GM18526 (cell line): Measurements from ENCODE around the gene MYH4.

Experiments
- POLR2A ChIP-seq: IDR thresholded peaks from 3 replicates; pipeline ENCODE4 v1.6.1; 2011; ENCODE audit not compliant: insufficient read length; ENCODE audit errors: extremely low read depth

MYH4 gene

GRCh38 chr17:10469459-10469858 is at the start of gene MYH4:
MYH4 (minus strand) TSS chr17:10469559; CDS start chr17:10466745, 2,814 bp downstream.
- no peak for TF ChIP-seq POLR2A

DNA sequence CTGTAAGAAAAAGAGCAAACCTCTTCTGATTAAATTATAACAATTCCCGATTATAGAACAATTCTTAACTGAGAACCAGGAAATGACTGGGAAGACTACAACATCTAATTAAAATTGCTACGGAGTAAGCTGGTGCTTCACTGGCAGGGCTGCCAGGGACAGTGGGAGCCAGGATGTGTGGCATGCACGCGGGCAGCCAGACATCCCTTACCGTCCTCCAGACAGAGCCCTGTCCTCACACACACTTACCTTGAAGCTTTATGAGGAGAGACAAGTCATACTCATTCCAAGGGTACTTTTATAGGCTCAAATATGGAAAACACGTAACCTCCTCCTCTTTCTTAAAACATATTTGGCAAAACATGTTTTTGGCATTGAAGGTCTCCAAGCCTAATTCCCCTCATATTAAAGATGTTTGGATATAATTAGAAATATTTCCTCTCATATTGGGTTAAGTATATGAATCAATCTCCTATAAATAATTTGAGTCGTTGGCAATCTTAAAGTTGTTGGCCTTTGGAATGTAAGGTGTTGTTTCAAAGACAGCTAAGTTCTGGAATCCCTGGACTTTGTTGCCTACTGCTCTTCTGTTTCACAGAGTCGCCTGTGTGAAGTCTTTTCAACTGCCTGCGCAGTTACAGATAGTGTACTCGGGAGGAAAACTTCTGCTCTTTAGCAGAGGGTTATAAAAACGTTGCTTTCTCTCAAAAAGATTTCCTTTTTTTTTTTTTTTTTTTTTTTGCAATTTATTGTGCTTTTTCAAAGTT is 49.1 kb upstream of the MYH4 start, which contains the start of gene MYH1:
Gene MYH1 (minus strand): TSS at position 272 of the 767 bp plus-strand sequence. CDS start 1,900 bp downstream, outside the sequence.
- TF ChIP-seq POLR2A: no peak

- TF ChIP-seq POLR2A: no peak
Observed at GRCh38 chr17:10516638-10517037, 47.3 kb upstream of the MYH4 start.

DNA sequence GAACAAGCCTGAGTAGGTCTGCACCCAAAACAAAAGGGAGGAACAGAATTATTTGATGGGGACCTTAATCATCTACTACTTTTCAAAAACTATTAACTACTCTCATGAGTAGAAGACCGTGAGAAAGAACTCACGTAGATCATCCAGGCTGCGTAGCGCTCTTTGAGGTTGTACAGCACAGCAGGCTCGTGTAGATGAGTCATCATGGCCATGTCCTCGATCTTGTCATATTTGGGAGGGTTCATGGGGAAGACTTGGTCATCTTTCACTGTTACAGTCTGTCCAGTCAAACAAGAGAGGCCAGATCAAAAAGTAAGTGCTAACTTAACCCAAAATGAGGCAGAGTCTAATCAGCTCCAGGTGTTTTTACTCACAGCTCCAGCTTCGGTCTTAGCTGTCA is 46.7 kb upstream of the MYH4 start:
- TF ChIP-seq POLR2A: no peak

DNA sequence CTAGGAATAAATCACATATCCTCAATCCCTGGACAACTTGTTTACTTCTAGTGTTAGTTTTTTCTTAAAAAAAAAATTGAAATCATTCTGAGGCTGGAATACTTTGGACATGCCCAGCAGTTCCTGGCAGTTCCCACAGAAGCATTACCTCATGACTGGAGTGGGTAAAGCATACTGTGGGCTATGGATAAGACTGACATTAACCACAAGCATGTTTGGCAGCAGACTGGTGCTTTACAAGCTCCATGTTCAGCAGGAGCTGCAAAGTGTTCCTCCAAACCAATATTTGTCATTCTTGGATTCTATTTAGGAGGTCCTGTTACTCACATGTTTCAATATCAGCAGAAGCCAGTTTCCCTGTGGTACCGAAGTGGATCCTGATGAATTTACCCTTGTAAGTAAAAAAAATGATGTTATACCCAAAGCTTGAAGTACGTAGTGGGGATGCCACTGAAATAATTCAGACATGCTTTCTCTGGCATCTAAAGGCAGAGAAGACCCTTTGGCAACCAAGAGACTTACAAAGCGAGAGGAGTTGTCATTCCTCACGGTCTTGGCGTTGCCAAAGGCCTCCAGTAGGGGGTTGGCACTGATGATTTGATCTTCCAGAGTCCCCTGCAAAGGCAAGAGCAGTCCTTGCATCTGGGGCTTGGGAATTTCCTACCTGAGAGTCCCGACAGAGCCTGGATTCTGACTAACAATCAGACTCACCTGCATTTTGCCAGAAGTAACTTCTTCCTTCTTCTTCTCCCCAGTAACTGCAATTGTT is 44.1 kb upstream of the MYH4 start:
- no peak for TF ChIP-seq POLR2A

GRCh38 chr17:10512856-10513255 is 43.5 kb upstream of the MYH4 start:
- TF ChIP-seq POLR2A: no peak

DNA sequence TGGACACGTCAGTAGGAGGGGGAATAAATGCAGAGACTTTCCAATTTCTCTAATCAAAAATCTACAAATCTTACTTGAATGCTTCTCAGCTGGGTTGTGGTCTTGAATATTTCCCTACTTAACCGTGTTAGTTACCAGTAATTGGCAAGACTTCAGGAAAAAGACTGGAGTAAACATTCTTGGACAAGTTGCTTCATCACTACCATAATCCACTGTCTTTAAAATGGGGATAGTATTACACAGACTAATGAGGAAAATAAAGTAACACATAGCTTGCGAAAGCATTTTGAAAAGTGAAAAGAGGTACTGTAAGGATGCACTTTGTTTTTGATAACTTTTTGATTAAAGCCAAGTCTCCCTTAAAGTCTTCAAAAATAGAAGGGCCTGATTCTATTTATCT is 30.6 kb upstream of the MYH4 start:
- TF ChIP-seq POLR2A: no peak

DNA sequence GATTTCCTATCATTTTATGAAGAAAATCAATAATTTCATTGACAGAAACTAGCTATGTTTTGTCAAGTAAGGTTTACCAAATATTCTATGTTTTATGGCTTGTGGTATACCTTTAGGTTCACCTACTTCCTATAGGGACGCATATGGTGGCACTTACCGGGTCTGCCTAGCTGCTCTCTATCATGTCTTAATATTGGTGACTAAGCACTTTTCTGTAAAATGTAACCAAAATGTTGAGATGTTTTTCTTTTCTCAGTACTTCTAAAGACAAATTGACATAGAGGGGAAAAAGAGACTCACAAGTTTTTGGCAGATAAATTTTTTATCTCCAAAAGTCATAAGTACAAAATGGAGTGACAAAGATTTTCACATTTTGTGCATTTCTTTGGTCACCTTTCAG is 22.6 kb upstream of the MYH4 start:
- TF ChIP-seq POLR2A: no peak

DNA sequence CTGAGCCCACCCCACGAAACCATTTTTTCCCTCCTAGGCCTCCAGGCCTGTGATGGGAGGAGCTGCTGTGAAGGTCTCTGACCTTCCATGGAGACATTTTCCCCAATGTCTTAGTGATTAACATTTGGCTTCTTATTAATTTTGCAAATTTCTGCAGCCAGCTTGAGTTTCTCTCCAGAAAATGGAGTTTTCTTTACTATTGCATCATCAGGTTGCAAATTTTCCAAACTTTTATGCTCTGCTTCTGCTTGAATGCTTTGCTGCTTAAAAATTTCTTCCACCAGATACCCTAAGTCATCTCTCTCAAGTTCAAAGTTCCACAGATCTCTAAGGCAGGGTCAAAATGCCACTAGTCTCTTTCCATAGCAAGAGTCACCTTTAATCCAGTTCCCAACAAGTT is 12.9 kb upstream of the MYH4 start:
- no peak for TF ChIP-seq POLR2A

DNA sequence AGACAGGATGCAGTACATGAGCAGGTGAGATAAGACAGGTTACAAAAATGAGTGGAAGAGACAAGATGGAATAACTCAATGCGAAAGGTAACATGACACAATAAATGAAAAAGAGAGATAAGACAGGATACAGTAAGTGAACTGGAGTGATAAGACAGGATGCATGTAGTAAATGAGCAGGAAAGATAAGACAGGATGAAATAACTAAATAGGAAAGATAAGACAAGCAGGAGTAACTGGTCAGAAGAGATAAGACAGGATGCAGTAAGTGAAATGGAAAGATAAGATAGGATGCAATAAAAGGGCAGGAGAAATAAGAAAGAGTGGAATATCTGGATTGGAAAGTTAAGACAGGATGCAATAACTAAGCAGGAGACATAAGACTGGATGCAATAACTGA is 8.3 kb upstream of the MYH4 start:
- TF ChIP-seq POLR2A: no peak

DNA sequence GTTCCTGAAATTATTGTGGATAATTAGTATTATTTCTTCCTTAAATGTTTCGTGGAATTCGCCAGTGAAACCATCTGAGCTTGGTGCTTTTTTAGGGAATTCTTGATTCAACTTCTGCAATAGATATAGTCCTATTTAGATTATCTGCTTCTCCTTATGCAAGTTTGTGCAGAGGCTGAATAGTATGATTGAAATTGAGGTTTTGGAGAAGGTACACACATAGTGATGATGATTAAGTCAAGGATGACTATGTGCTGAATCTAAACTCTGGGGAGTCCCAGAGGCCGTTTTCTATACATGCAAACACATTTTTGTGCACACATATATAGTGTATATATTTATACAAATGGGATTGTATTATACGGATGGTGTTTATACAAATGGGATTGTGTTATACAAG is 5.2 kb upstream of the MYH4 start:
- TF ChIP-seq POLR2A: no peak

DNA sequence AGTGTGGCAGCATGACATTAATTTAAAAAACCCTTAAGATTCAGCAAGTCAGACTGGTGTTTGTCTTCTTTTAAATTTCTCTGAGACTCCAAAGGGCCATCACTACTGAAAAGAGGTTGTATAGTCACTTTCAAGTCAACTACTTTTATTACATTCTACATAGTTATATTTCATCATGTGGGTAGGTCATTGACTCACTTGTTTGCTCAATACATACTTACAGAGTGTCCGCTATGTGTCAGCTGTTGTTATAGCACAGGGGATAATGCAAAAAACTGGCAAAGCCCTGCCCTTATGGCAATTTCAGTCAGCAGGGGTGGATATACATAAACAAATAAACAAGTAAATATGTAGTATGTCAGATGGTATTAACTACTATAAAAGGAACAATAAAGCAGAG is 2.5 kb upstream of the MYH4 start:
- TF ChIP-seq POLR2A: no peak

- no peak for TF ChIP-seq POLR2A
Observed at GRCh38 chr17:10463402-10463801, 6.0 kb downstream of the MYH4 start.

GRCh38 chr17:10460062-10460461 is 9.3 kb downstream of the MYH4 start:
- no peak for TF ChIP-seq POLR2A

- TF ChIP-seq POLR2A: no peak
Observed at GRCh38 chr17:10458701-10459100, 10.7 kb downstream of the MYH4 start.

GRCh38 chr17:10457952-10458351 is 11.4 kb downstream of the MYH4 start:
- no peak for TF ChIP-seq POLR2A
